GM18517 (cell line): ENCODE results near the gene CDH3.

Source experiments
- ATAC-seq: cut with Tn5 transposase; IDR thresholded peaks from one replicate; pipeline ENCODE4 v1.9.1; 2021; ENCODE audit warnings: mild to moderate bottlenecking, moderate library complexity; ENCODE audit not compliant: unreplicated experiment

Gene CDH3

DNA sequence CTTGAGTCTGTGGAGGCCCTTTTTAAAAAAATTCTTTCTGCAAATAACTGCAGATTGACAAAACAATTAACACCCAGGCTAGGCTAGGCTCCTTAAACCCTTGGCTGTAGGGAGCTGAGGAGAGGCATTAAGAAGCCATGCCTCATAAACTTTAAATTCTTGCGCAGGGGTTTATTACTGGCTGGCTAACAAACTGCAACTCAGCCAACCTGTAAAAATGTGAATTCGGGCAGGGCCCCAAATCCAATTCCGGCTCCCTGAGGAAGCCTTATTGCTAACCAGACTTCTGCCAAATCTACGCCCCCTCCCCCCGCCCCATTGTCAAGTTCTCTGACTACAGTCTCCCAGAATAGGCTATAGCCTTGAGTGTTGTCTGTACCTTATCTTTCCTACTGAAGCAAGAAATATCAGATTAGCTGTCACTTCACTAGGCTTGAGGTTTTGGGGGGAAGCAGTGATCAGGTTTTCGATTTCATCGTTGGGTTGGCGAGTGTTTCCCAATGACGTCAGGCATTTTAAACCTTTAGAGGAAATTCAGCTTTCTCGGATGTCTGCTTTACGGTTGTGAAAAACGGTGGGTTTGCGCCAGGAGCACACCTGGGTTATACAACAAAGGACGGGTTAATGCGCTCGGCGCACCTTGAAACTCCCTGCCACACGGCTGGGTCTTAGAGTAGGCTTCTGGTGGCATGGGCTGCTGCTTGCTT lies 2.0 kb downstream of the CDH3 start:
- ATAC-seq: no peak

DNA sequence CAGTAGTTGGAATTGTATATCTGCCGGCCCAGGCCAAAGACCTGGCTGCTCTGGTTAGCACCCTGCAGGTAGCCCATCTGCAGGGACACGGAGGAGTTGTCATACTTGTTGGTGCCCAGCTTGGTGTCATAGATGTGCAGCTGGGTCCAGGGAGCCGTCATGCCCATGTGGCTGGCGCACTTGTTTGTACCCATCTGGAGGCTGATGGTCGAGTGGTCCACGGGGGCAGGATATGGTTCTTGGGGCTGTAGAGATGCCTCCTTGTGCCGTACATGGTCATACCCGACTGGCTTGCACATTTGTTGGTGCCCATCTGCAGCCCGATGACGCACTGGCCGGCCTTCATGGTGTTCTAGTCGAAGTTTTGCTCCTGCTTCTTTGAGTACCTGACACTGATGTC lies 6.0 kb downstream of the CDH3 start:
- ATAC-seq: no peak

DNA sequence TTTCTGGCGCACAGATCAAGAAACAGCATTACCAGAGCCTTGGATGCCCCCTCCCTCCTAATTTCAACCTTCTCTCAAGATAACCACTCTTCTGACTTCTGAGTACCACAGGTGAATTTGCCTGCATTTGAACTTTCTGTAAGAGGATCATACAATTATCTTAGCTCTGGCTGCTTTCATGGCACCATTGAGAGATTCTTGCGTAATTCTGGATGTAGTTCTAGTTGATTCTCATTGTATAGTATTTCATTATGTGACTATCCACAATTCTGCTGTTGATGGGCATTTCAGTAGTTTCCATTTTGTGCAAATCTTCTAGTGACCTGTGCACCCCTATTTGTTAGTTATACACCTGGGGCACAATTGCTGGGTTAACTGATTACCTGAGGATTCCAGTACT lies 7.5 kb downstream of the CDH3 start:
- no peak for ATAC-seq

DNA sequence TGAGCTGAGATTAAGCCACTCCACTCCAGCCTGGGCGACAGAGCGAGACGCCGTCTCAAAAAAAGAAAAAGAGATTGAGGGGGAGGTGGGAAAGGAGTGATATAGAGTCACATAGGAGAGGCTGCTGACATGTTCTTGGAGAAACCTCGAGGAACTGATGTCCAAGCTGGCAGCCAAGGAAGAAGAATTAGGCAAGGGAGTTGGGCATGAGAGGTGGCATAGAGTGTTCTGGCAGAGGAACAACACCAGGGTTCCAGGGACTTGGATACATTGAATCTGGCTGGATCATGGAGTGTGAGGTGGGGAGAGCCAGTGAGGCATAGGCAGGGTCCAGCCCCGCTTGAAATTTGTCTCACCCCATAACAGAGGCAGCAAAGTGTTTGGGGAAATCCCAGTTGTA lies 10.7 kb downstream of the CDH3 start:
- no peak for ATAC-seq

DNA sequence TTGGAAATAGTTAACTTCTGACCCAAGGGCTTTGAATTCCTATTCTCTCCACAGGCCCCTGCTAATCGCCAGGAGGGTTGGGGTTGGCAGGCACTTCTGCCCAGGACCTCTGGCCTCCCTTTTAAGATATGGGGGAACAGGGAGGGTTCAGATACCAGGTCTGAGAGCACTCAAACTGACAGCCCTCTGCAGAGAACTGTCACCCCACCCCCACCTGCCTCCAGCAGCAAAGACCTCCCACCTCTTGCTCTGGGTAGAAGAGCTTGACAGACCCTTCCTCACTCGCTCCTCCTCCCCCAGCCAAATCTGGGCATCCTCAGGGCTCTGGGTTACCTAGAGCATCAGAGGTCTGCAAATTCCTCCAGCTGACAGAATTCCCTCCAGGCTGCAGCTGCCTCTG lies 11.6 kb downstream of the CDH3 start:
- ATAC-seq: no peak

DNA sequence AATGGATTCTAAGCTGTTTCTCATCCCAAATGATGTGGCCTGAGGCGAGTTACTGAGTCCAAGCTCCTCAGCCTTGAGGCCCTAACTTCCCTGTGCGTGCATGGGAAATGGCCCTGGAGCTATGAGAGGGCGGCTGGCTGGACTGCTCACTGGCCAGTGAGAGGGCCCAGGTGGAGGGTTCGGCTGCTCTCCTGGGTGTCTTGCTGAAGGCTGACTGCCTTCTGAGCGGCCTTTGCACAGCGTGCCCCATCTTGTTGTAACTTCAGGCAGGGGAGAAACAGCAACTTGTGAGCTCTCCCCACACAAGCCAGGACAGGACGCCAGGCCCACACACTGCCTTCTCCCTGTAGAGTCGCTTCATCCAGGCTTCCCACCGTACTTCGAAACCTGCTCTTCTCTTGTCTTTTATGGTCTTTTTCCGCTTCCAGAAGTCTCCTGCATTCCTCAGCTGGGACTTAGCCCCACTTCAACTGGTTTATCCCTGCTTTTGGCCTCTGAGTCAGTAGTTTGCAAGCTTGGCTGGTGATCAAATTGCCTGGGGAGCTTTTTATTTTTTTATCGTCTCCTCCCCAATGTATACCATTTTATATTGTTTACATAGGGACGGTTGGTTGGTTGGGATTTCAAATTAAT lies 13.3 kb downstream of the CDH3 start:
- no peak for ATAC-seq

DNA sequence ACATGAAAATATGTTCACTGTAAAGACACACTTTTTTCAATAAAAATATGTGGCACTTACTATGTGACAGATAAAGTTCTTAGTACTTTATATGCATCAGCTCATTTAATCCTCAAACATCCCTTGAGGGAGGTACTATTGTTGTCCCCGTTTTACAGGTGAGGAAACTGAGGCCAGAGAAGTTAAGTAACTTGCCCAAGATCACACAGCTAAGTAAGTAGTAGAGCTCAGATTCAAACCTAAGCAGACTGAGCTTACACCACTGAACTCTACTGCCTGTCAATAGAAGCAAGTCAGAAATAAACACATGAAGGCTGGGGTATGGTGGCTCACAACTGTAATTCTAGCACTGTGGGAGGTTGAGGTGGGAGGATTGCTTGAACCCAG lies 13.9 kb downstream of the CDH3 start:
- no peak for ATAC-seq

DNA sequence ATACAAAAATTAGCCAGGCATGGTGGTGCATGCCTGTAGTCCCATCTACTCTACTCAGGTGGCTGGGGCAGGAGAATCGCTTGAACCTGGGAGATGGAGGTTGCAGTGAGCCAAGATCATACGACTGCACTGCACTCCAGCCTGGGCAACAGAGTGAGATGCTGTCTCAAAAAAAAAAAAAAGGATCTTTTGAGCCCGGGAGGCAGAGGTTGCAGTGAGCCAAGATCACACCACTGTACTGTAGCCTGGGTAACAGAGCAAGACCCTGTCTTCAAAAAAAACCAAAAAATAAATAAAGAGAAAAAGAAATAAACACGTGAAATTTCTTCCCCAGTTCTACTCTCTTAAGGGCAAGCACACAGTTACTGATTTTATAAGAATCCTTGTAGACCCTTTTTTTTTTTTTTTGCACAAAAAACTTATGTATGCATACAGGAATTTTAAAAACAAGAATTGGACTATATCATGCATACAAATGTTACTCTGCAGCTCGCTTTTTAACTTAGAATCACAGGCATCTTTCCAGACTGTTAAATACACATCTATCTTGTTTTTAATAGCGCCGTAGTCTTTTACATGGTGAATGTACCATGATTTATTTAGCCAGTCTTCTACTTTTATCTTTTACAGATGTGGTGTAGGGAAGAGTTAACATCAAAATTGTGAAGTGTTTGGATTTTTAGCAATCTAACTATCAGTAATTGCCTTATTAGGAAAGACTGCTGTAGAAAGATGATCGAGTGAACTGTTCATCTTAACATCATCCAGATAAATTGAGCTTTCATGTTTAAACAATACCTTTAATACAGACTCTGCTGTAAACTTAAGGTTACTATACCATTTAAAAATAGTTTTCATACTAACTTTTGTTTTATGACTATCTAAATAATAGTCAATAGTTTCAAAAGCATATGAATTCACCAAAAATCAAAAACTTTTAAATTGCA lies 14.6 kb downstream of the CDH3 start:
- no peak for ATAC-seq

DNA sequence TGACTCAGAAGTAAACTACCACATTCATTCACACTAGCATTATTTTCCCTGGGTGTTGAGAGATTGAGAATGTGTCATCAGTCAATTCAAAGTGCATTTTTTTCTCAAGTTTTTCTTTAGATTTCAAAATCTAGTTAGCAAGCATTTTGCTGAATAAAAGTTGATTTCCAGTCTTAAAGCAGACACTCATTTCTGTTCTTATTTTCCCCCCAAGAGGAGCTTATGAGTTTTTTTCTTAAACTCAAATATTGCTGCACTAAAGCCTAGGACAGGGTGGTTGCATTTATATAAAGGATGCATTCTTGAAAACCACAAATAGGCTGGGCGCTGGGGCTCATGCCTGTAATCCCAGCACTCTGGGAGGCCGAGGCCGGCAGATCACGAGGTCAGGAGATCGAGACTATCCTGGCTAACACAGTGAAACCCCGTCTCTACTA lies 15.3 kb downstream of the CDH3 start:
- no peak for ATAC-seq

DNA sequence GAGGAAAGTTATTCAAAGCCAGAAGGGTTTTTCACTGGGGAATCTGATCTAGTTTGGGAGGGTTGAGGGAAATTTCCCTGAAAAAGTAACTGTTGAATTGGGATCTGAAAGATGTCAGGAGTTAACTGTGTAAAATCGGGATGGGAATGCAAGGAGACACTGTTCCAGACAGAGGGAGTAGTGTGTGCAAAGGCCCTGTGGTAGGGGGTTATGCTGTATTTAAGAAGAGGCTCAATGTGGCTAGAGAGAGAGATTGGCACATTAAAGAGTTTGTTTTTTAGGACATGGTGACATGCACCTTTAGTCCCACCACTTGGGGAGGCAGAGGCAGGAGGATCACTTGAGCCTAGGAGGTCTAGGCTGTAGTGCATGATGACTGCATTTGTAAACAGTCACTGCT lies 16.9 kb downstream of the CDH3 start:
- ATAC-seq: no peak

DNA sequence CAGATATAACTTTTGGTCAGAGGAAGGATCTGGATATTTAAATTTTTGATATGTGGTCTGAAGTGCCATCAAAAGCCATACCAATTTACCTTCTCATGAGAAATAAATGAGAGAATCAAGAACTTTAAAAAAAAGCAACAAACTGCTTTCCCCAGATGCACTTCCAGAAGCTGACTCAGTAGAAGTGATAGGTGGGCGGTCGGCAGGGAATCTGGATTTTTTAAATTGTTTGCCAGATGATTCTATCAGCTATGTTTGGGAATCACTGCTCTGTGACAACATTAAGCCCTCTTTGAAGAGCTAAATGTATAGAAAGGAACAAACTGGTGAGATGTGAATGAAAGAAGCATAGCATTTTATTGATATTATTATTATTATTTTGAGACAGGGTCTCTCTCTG lies 19.2 kb downstream of the CDH3 start:
- ATAC-seq: no peak

DNA sequence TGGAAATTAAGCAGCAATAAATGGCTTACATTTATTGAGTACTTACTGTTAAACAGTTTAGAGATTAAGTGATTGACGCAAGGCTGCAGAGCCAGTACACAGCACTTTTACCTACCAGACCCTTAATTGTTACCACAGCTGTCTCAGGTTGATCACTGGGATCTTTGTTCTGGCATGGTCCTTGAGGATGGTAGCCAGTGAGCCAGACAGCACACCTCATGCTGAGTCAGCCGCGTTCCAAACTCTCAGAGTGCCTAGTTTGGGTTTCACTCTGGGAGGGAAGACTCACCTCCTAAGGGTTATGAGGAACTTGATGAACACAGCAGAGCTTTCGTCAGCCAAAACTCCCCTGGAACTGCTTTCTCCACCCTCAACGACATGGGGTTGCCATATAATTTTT lies 20.4 kb downstream of the CDH3 start:
- no peak for ATAC-seq

DNA sequence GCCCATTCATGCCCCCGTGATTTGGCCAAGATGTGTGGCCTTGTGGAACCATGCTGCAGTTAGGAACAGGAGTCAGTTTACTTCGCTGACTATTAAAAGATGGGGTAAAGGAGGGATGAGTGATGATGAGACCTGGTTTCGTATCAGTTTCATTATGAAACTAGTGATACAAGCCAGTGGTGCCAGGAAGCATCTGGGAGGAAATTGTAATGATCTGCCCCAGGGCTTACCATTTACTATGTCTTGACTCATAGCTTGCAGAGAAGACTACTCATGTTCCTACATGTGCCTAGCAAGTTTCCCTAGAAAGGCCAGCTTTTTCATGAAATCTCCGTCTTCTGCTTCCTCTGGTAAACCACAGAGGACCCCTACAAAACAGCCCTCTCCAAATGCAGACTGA lies 23.2 kb downstream of the CDH3 start:
- ATAC-seq: no peak

DNA sequence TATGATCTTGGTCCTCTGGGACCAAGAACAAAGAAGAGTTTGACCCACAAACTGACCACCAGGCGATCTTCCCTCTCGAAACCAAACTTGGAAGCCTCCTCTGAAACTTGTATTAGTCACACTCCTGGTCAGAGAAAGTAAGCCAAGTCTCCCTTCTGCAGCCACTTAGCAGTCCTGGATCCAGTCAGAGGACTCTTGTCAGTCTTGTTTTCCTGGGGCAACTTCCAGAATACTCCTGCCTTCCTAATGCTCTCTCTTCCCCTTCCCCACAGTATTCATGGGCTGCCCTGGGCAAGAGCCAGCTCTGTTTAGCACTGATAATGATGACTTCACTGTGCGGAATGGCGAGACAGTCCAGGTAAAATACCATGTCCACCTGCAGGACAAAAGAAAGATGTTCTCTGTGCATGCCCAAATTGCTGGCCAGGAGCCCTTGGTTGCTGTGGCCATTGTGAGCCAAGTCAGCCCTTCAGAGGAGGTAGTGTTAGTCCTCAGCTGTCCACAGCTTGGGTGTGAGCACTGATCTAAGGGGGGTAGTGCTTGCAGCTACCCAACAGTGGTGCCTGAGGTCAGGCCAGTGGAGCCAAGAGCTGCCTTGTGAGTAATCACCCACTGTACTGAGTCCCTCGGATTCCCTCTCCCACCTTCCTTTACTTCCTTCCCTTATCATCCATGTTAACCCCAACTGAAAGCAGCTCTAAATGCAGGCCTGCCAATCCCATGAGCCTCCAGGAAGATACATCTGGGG lies 31.2 kb downstream of the CDH3 start:
- no peak for ATAC-seq

DNA sequence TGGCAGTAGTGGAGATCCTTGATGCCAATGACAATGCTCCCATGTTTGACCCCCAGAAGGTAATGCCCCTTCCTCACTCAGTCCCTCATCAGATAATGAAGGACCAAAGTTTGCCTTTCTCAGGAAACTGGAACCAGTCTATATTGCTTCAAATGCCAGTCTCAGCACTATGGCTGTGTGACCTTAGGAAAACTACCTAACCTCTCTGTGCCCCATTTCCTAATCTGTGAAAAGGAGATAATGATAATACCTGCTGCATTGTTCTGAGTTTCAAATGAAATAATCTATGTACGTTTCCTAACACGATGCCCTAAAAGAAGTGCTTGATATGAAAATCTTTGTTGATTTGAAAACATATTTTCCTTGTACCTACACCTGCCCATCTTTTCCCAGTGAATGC lies 35.9 kb downstream of the CDH3 start:
- no peak for ATAC-seq

DNA sequence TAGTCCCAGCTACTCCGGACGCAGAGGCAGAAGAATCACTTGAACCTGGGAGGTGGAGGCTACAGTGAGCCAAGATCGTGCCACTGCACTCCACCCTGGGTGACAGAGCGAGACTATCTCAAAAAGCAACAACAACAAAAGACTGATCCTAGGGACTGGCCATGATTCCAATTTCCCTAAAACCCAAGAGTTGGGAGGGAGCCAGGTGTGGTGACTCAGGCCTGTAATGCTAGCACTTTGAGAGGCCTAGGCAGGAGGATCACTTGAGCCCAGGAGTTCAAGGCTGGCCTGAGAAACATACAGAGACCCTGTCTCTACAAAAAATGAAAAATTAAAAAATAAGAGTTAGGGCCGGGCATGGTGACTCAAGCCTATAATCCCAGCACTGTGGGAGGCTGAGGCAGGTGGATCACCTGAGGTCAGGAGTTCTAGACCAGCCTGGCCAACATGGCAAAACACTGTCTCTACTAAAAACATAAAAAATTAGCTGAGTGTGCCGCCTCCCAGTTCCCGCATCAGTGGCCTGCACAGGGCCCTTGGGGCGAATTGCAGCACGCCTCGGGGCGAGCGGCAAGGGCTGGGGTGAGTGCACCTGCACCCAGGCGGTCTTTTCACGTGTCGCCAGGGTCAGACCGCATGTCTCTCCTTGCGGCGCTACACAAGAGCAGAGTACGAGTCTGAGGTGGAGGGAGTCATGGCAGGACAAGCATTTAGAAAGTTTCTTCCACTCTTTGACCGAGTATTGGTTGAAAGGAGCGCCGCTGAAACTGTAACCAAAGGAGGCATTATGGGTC lies 40.8 kb downstream of the CDH3 start:
- ATAC-seq: no peak

DNA sequence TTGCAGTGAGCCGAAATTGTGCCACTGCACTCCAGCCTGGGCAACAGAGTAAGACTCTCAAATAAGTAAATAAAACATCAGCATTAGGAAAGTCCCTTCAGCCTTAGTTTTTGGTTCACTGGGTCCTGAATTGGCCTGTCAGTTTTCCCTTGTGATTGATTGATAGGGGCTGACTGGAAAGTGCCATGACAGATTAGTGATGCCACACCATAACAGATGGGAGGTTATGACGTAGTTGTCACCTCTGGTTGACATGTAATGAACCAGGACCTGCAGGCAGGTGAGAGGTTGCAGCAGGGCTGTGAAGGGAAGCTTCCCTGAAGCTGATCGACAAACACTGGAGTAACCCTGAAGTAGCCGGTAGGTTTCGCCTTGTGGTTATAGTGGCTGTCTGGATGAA lies 41.8 kb downstream of the CDH3 start:
- ATAC-seq: no peak

DNA sequence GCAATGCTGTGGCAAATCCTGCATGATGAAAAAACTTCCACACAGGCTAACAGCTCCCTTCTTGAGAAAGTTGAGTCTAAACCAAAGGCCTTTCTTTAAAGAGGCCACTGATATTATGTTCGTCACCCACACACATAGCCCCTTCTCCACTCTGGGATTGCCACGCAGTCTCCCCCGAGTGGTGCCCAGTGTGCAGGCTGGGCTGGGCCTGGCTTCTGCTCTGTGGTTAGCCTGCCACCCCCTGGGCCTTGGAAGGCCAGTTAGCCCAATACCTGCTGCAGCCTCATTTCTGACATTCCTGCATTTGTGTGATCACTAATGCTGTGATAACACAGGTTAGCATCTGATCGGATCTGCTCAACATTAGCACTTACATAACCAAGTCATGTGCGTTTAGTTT lies 44.8 kb downstream of the CDH3 start:
- no peak for ATAC-seq

DNA sequence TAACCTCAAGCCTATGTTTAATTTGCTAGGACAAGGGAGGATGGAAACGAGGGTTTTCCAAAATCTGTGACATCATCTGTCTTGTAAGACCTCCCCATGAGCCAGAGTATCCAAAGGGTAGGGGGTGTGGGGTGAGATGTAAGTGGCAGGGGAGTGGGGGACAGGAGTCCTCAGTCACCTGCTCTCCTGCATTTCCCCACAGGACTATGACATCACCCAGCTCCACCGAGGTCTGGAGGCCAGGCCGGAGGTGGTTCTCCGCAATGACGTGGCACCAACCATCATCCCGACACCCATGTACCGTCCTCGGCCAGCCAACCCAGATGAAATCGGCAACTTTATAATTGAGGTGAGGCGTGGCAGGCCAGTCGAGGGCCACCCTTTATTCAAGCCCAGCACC lies 50.5 kb downstream of the CDH3 start:
- no peak for ATAC-seq

DNA sequence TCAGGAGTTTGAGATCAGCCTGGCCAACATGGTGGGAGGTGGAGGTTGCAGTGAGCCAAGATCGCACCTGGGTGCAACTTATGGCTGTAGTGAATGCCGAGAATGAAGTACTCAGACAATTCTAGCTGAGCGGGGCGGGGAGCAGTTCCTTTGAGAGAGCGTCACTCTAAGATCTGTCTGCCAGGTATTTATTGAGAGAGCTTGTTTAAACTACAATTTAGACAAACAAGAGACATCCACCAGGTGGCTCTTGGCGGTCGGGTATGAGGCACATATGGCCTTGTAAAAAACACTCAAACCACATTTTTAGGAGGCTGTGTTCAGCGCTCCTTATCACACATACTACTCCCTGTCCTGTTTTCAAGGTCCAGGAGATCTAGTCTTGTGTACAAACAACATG lies 51.4 kb downstream of the CDH3 start:
- no peak for ATAC-seq
